OCI-LY3 (cell line): ENCODE data around the gene ARHGDIA.

Source experiments
- H2AFZ ChIP-seq: fragments of 200-600, 300-600 bp; shearing (Covaris generic); 2 replicates; pipeline ENCODE4 v1.6.0; 2014; ENCODE audit warnings: antibody characterized with exemption, low read depth, low read length
- H3K27ac ChIP-seq: fragments of 200-600, 300-600 bp; sonication (generic); 2 replicates; pipeline ENCODE4 v1.5.1; 2014; ENCODE audit warnings: mild to moderate bottlenecking, low read length, moderate library complexity, mixed read lengths
- H3K27me3 ChIP-seq: fragments of 200-600, 300-600 bp; sonication (generic); 2 replicates; pipeline ENCODE4 v1.6.1; 2014; ENCODE audit warnings: low read depth, low read length, mixed read lengths
- H3K36me3 ChIP-seq: fragments of 200-600, 300-600 bp; sonication (generic); replicated peaks from 2 replicates; pipeline ENCODE3; 2014; ENCODE audit warnings: low read depth, low read length, mixed read lengths
- H3K4me1 ChIP-seq: fragments of 300-600, 200-600 bp; sonication (generic); 2 replicates; pipeline ENCODE4 v1.6.1; 2014; ENCODE audit warnings: low read length, mixed read lengths
- H3K4me2 ChIP-seq: fragments of 200-600, 300-600 bp; sonication (generic); 2 replicates; pipeline ENCODE4 v1.6.1; 2014; ENCODE audit warnings: low read length, mixed read lengths
- H3K4me3 ChIP-seq: fragments of 300-600, 200-600 bp; sonication (generic); 2 replicates; pipeline ENCODE4 v1.5.1; 2014; ENCODE audit warnings: antibody characterized with exemption, mild to moderate bottlenecking, low read length, moderate library complexity
- H3K79me2 ChIP-seq: fragments of 300-600, 200-600 bp; shearing (Covaris generic); 2 replicates; pipeline ENCODE4 v1.6.1; 2014; ENCODE audit warnings: mild to moderate bottlenecking, low read length, mixed read lengths
- H3K9ac ChIP-seq: fragments of 300-600, 200-600 bp; shearing (Covaris generic); 2 replicates; pipeline ENCODE4 v1.6.0; 2014; ENCODE audit warnings: mild to moderate bottlenecking, low read length, moderate library complexity
- H3K9me3 ChIP-seq: fragments of 200-600, 300-600 bp; shearing (Covaris generic); 2 replicates; pipeline ENCODE4 v1.6.1; 2014; ENCODE audit warnings: low read length, mixed read lengths; ENCODE audit not compliant: insufficient read depth
- H4K20me1 ChIP-seq: fragments of 200-600, 300-600 bp; sonication (generic); 2 replicates; pipeline ENCODE4 v1.6.1; 2016; ENCODE audit warnings: low read length, mixed read lengths; ENCODE audit not compliant: insufficient read depth
- EZH2phosphoT487 ChIP-seq: fragments of 200-600 bp; shearing (Covaris generic); IDR thresholded peaks from 2 replicates; pipeline ENCODE4 v1.6.1; 2018; ENCODE audit warnings: antibody characterized with exemption, mixed run types, low read depth
- TF ChIP-seq, protein P1 (sequence below): fragments of 200-600, 300-600 bp; sonication (generic); IDR thresholded peaks from 2 replicates; pipeline ENCODE4 v1.5.1; 2014; ENCODE audit warnings: antibody characterized with exemption, low read length, low read depth

The ARHGDIA gene

DNA sequence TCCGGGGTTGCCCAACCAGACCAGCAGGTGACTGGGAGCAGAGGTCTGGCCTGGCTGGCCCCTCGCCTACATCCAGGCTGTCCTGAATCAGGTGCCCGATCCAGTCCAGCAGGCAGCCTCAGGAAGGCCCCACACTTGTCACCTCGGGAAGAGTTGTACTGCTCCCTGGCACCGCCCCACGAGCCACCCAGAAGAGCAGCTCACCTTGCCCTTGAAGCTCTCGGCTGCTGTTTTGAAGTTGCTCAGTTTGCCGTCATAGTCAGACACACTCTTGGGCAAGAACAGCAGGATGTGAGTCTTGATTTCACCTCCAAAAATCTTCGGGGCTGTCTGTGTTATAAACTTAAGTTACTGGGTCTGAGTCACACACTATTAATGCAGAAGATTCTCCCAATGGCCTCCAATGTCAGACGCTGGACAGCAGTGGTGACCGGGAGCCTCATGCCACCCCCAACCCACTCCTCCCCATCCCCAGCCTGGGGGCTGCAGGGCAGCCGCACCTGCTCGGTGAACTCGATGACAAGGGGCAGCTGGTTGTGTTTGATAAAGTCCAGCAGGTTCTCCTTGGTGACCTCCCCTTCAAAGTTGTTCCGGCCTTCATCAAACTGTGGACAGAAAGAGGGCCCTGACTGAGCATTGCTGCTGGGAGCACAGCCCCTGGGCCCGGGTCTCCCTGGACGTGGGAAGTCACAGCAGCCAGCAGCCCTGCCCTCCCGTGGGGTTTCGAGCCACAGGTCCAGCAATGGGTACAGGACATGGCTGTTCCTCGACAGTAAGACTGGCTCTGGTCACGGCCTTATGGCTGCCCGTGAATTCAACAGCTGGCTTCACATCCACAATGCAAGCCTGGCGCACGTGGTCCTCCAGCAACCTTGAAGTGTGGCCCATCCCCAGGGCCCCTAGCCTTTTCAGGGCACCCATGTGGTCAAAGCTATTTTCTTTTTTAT, 24.1 kb downstream of the ARHGDIA start:
- Histone ChIP-seq H3K9ac (no peak overlapping the region), H3K4me2 (no peak overlapping the region), H3K27me3 (no peaks in the 10 kb centered on the region)

DNA sequence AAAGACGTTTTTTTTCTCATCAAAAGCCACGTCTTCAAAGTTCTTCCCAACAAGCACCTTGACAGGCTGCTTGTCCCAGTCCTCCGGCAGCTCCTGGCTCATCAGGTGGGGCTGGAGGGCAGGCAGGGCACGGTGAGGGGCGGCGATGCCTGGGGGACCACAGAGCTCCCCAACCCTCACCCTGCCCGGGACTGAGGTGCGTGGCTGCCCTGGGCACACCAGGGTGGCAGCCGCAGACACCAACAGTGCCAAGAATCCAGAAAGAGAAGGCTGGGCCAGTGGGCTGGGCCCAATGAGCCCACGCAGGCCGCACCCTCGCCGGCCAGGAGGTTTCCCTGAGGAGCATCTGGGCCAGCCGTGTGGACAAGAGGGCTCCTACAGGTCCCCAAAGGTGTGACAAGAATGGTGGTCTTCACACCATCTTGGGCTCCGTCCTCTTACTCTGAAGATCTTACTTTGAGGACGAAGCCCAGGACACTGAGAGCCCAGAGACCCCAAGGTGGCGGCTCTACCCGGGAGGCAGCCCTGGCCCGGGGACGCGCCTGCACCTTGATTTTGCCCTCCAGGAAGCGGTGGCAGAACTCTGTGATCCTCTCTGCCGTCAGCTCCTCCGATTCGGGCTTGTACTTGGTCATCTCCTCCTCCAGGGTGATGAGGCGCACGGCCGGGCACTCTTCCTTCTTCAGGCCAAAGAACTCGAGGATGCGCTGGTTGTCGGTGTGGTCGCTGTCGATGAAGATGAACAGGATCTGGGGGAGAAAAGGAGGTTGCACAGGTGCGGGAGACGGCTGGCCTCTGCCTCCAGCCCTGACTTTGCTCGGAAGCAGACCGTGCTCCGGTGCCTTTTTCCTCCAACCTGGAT, 25.0 kb downstream of the ARHGDIA start:
- TF ChIP-seq, protein P1, sequence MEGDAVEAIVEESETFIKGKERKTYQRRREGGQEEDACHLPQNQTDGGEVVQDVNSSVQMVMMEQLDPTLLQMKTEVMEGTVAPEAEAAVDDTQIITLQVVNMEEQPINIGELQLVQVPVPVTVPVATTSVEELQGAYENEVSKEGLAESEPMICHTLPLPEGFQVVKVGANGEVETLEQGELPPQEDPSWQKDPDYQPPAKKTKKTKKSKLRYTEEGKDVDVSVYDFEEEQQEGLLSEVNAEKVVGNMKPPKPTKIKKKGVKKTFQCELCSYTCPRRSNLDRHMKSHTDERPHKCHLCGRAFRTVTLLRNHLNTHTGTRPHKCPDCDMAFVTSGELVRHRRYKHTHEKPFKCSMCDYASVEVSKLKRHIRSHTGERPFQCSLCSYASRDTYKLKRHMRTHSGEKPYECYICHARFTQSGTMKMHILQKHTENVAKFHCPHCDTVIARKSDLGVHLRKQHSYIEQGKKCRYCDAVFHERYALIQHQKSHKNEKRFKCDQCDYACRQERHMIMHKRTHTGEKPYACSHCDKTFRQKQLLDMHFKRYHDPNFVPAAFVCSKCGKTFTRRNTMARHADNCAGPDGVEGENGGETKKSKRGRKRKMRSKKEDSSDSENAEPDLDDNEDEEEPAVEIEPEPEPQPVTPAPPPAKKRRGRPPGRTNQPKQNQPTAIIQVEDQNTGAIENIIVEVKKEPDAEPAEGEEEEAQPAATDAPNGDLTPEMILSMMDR: no peak
- TF ChIP-seq EZH2phosphoT487: no peak
- H3K36me3 ChIP-seq: peaks cover 49% of the 10 kb centered on the region
- H3K4me2 ChIP-seq: no peak overlapping the region
- H2AFZ ChIP-seq: no peak overlapping the region
- H3K4me1 ChIP-seq: no peaks in the 10 kb centered on the region
- no peak overlapping the region for H3K27ac ChIP-seq
- H3K79me2 ChIP-seq: peaks cover under 1% of the 10 kb centered on the region; the same call in 1 of the 2 replicates
- no peaks in the 10 kb centered on the region for H3K9me3 ChIP-seq
- 0 out of 2 replicates have a peak, but pooled peaks cover 14% of the 10 kb centered on the region for H4K20me1 ChIP-seq
- no peak overlapping the region for H3K4me3 ChIP-seq
- no peak overlapping the region for H3K9ac ChIP-seq
- no peaks in the 10 kb centered on the region for H3K27me3 ChIP-seq

More for the DNA sequence above, 24.1 kb downstream of the ARHGDIA start:
- Histone ChIP-seq H3K27ac (no peak overlapping the region), H4K20me1 (0 out of 2 replicates have a peak, but pooled peaks cover 14% of the 10 kb centered on the region), H3K36me3 (peaks cover 58% of the 10 kb centered on the region), H3K9me3 (no peaks in the 10 kb centered on the region), H2AFZ (no peak overlapping the region), H3K4me3 (no peak overlapping the region), H3K4me1 (no peaks in the 10 kb centered on the region), H3K79me2 (peaks cover 9% of the 10 kb centered on the region)
- no peak for TF ChIP-seq EZH2phosphoT487
- TF ChIP-seq, protein P1: no peak

GRCh38 chr17:81845361-81845760, 25.8 kb downstream of the ARHGDIA start:
- Histone ChIP-seq H3K4me1 (no peaks in the 10 kb centered on the region), H3K27ac (no peak overlapping the region), H3K4me2 (no peak overlapping the region), H3K4me3 (no peak overlapping the region), H3K9ac (no peak overlapping the region), H3K9me3 (no peaks in the 10 kb centered on the region), H4K20me1 (0 out of 2 replicates have a peak, but pooled peaks cover 14% of the 10 kb centered on the region), H2AFZ (no peak overlapping the region), H3K36me3 (peaks cover 48% of the 10 kb centered on the region), H3K27me3 (no peaks in the 10 kb centered on the region), H3K79me2 (no peaks in the 10 kb centered on the region)
- TF ChIP-seq, protein P1: no peak
- TF ChIP-seq EZH2phosphoT487: no peak

DNA sequence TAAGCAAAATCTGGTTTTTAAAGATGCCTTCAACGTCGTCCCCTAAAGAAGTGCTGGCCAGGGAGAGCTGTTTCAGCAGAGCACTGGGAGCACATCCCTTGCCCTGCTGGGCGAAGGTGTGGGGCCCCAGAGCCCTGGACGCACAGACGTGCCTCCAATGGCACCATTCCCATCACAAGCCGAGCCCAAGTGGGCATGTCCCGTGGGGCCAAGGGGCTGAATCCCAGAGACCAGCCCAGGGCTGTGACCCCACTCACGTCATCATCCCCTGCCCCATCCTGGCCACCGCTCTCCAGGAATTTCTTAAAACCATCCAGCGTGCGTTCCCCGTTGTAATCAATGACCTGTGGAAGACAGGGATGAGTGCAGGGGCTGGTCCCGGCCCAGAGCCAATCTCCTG, 26.2 kb downstream of the ARHGDIA start:
- no peaks in the 10 kb centered on the region for H3K79me2 ChIP-seq
- H3K4me1 ChIP-seq: no peaks in the 10 kb centered on the region
- no peaks in the 10 kb centered on the region for H3K27me3 ChIP-seq
- H3K9me3 ChIP-seq: no peaks in the 10 kb centered on the region
- H2AFZ ChIP-seq: no peak overlapping the region
- no peak overlapping the region for H3K4me2 ChIP-seq
- 0 out of 2 replicates have a peak, but pooled peaks cover 14% of the 10 kb centered on the region for H4K20me1 ChIP-seq
- no peak overlapping the region for H3K9ac ChIP-seq
- no peak overlapping the region for H3K4me3 ChIP-seq
- no peak overlapping the region for H3K27ac ChIP-seq
- H3K36me3 ChIP-seq: peaks cover 48% of the 10 kb centered on the region
- TF ChIP-seq, protein P1: no peak
- no peak for TF ChIP-seq EZH2phosphoT487
